Breast epithelium (tissue), 4 donors: ENCODE measurements around the gene ARHGAP18. TPM values are rescaled to one million over a fixed set of nuclear protein-coding genes. Genes with fewer than 3 reads are reported as not detected.

ENCODE experiments used
- DNase-seq, 2 donors: peaks; one replicate each; pipeline ENCODE4 v3.0.0-alpha.2; 2019; ENCODE audit warnings: low spot score in 2 of 2
- H3K27ac ChIP-seq, 2 donors: fragments of 200-600 bp; sonication (generic) in 1 of 2; one replicate each; pipeline ENCODE4 v1.5.1; 2016 to 2019; ENCODE audit warnings: mild to moderate bottlenecking in 1 of 2
- H3K27me3 ChIP-seq, 2 donors: fragments of 200-600 bp; sonication (generic) in 1 of 2; one replicate each; pipeline versions ENCODE4 v1.5.1 to v1.6.0; 2017 to 2019; ENCODE audit warnings: control low read depth in 1 of 2, mild to moderate bottlenecking in 1 of 2
- H3K36me3 ChIP-seq: fragments of 200-600 bp; one replicate; pipeline ENCODE4 v1.5.1; 2019
- H3K4me1 ChIP-seq, 2 donors: fragments of 200-600 bp; sonication (generic); one replicate each; pipeline ENCODE4 v1.5.1; 2016 to 2019; ENCODE audit warnings: control low read depth in 1 of 2
- H3K4me3 ChIP-seq, 3 donors: fragments of 200-600 bp; sonication (generic); 1 replicate in 2 of 3; 2 replicates in 1 of 3; pipeline ENCODE4 v1.5.1; 2016 to 2019; ENCODE audit warnings: mild to moderate bottlenecking in 3 of 3, moderate library complexity in 2 of 3
- H3K9me3 ChIP-seq, 2 donors: fragments of 200-600 bp; sonication (generic) in 1 of 2; one replicate each; pipeline ENCODE4 v1.5.1; 2016 to 2019; ENCODE audit warnings: control low read depth in 1 of 2
- POLR2A ChIP-seq: fragments of 450-650 bp; IDR thresholded peaks from one replicate; pipeline ENCODE4 v1.6.1; 2016; ENCODE audit warnings: antibody characterized with exemption, mild to moderate bottlenecking, moderate library complexity
- POLR2AphosphoS5 ChIP-seq, 3 donors: sonication (generic); formaldehyde crosslinking; IDR thresholded peaks; one replicate each; pipeline ENCODE4 v1.6.1; 2017; ENCODE audit warnings: antibody characterized with exemption in 3 of 3
- intact Hi-C: fragments of 100-400 bp; cut with DNase I; formaldehyde crosslinking; loops from one replicate; pipeline ENCODE4 v1.15.1; 2023; ENCODE audit warnings: low total_unique reads
- total RNA-seq, 3 donors: library from RNA; depleted of rRNA; stranded (reverse); fragments of >200 nt; gene quantifications; one replicate each; pipeline ENCODE4 v1.1.0, GENCODE V29; 2016
- TF ChIP-seq, protein P1 (sequence below), 3 donors: fragments of 450-650 bp; IDR thresholded peaks; one replicate each; pipeline ENCODE4 v1.5.1; 2016 to 2017; ENCODE audit warnings: antibody characterized with exemption in 3 of 3, mild to moderate bottlenecking in 3 of 3, moderate library complexity in 3 of 3

ARHGAP18 gene
- total RNA-seq, 3 donors from 2014 or later, result 14.7 to 28.7 (median 24.8) TPM

GRCh38 chr6:129567374-129567773 lies 142.6 kb downstream of the ARHGAP18 start:
- no peaks in the 10 kb centered on the region for H3K27me3 ChIP-seq
- intact Hi-C loops, result no loop called here

DNA sequence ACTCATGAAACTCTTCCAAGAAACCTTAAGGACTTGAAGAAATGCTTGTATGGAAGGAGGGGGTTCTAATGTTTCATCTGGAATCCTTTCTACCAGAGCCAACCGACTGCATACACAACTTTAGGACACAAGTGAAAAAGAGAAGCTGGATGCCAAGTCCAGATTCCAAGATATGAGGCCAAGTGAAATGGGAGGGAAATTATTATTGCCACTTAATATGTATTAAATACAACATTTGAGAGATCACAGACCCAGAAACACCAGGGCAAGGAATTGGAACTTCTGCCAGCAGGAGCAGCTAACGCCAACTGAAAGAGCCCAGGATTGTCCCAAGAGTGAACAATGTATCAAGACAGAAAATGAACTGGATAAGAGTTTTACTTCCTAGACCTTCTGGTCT lies 144.2 kb downstream of the ARHGAP18 start:
- H3K9me3 ChIP-seq, result no peaks in the 10 kb centered on the region
- H3K27ac ChIP-seq, result no peak overlapping the region
- no peaks in the 10 kb centered on the region for H3K27me3 ChIP-seq
- no peaks in the 10 kb centered on the region for H3K4me1 ChIP-seq
- intact Hi-C loops, result no loop called here
- no peak for DNase-seq
- no peak overlapping the region for H3K4me3 ChIP-seq
- no peak for TF ChIP-seq POLR2A
- TF ChIP-seq POLR2AphosphoS5 (IDR thresholded peaks at IDR 0.05), result no peak
- TF ChIP-seq, protein P1, sequence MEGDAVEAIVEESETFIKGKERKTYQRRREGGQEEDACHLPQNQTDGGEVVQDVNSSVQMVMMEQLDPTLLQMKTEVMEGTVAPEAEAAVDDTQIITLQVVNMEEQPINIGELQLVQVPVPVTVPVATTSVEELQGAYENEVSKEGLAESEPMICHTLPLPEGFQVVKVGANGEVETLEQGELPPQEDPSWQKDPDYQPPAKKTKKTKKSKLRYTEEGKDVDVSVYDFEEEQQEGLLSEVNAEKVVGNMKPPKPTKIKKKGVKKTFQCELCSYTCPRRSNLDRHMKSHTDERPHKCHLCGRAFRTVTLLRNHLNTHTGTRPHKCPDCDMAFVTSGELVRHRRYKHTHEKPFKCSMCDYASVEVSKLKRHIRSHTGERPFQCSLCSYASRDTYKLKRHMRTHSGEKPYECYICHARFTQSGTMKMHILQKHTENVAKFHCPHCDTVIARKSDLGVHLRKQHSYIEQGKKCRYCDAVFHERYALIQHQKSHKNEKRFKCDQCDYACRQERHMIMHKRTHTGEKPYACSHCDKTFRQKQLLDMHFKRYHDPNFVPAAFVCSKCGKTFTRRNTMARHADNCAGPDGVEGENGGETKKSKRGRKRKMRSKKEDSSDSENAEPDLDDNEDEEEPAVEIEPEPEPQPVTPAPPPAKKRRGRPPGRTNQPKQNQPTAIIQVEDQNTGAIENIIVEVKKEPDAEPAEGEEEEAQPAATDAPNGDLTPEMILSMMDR (IDR thresholded peaks at IDR 0.05), result no peak
- no peaks in the 10 kb centered on the region for H3K36me3 ChIP-seq

More at GRCh38 chr6:129567374-129567773, 142.6 kb downstream of the ARHGAP18 start:
- TF ChIP-seq, protein P1 (IDR thresholded peaks at IDR 0.05), result no peak
- TF ChIP-seq POLR2A (no peak), POLR2AphosphoS5 (IDR thresholded peaks at IDR 0.05) (no peak)
- Histone ChIP-seq H3K4me1 (no peaks in the 10 kb centered on the region), H3K36me3 (no peaks in the 10 kb centered on the region), H3K27ac (no peak overlapping the region), H3K9me3 (no peaks in the 10 kb centered on the region), H3K4me3 (no peak overlapping the region)
- DNase-seq, result no peak

- Histone ChIP-seq H3K36me3 (no peaks in the 10 kb centered on the region), H3K27me3 (no peaks in the 10 kb centered on the region), H3K27ac (no peak overlapping the region), H3K4me3 (no peak overlapping the region), H3K9me3 (no peaks in the 10 kb centered on the region), H3K4me1 (no peaks in the 10 kb centered on the region)
- intact Hi-C loops, result no loop called here
- TF ChIP-seq, protein P1 (IDR thresholded peaks at IDR 0.05), result no peak
- TF ChIP-seq POLR2AphosphoS5 (IDR thresholded peaks at IDR 0.05), result no peak
- no peak for TF ChIP-seq POLR2A
- no peak for DNase-seq
Measured at GRCh38 chr6:129565366-129565765, 144.6 kb downstream of the ARHGAP18 start.

GRCh38 chr6:129558248-129558647 lies 151.7 kb downstream of the ARHGAP18 start:
- Histone ChIP-seq H3K9me3 (no peaks in the 10 kb centered on the region), H3K4me1 (no peaks in the 10 kb centered on the region), H3K27ac (no peak overlapping the region), H3K27me3 (no peaks in the 10 kb centered on the region), H3K36me3 (no peaks in the 10 kb centered on the region), H3K4me3 (no peak overlapping the region)
- no peak for DNase-seq
- intact Hi-C loops, result no loop called here
- TF ChIP-seq POLR2A (no peak), POLR2AphosphoS5 (IDR thresholded peaks at IDR 0.05) (no peak)
- TF ChIP-seq, protein P1 (IDR thresholded peaks at IDR 0.05), result no peak

DNA sequence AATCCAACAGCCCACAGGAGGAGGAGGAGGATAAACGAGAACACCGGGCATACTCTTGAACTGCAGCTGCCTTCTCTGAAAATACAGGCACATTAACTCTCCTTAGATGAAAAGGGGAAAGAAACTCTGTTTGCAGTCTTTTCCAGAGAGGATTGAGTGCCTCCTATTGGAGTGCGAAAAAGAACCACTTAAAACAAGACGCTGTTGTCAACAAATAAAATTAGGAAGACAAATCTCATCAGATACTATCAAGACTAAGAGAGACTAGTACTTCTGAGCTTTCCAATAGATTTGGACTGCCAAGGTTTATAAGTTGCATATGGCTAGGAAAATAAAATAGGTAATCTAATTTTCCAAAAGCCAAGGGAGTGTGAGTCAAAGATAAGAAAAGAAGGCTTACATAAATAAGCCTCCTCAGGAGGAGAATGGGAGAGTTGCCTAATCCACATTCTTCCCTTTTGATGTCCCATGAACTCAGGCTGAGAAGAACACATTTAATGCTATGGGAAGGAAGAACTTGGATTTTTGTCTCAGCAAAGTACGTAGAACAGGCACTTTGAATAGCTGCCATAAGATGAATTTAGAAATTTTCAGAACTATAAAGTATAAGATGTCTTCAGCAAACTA lies 154.7 kb downstream of the ARHGAP18 start:
- H3K9me3 ChIP-seq, result no peaks in the 10 kb centered on the region
- TF ChIP-seq, protein P1 (IDR thresholded peaks at IDR 0.05), result no peak
- H3K27ac ChIP-seq, result no peak overlapping the region
- H3K4me1 ChIP-seq, result no peaks in the 10 kb centered on the region
- H3K36me3 ChIP-seq, result no peaks in the 10 kb centered on the region
- H3K27me3 ChIP-seq, result no peaks in the 10 kb centered on the region
- intact Hi-C loops, result no loop called here
- H3K4me3 ChIP-seq, result no peak overlapping the region
- no peak for DNase-seq
